ENCODE results near the gene ALOX12B.
"Not testable (repeated sequence)": the region's sequence is repeated elsewhere in the genome, so short reads cannot be mapped to it uniquely, and the experiment has no call there.

Gene ALOX12B

DNA sequence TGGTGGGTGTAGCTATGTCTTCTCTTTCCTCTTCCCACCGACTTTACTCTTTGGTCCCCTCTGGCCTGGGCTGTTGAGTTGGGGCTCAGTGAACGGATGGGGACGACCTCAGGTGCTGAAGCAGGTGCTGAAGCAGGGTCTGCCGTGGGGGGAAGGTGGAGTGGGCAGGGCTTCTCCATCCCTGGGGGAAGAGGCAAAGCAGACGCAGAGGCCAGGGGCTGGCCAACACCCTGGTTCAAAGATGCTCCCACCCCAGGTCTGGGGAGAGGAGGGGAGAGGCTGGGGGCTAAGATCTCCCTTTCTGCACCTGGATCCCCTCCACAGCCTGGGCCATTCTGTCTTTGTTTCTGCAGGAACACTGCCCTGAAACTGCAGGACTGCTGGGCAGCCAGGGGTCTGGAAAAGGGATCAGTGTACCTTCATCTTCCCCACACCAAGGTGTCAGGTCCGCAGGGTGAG, 22.9 kb downstream of the ALOX12B start:
- no peak for DNase-seq (ENCODE audit: low spot score)

DNA sequence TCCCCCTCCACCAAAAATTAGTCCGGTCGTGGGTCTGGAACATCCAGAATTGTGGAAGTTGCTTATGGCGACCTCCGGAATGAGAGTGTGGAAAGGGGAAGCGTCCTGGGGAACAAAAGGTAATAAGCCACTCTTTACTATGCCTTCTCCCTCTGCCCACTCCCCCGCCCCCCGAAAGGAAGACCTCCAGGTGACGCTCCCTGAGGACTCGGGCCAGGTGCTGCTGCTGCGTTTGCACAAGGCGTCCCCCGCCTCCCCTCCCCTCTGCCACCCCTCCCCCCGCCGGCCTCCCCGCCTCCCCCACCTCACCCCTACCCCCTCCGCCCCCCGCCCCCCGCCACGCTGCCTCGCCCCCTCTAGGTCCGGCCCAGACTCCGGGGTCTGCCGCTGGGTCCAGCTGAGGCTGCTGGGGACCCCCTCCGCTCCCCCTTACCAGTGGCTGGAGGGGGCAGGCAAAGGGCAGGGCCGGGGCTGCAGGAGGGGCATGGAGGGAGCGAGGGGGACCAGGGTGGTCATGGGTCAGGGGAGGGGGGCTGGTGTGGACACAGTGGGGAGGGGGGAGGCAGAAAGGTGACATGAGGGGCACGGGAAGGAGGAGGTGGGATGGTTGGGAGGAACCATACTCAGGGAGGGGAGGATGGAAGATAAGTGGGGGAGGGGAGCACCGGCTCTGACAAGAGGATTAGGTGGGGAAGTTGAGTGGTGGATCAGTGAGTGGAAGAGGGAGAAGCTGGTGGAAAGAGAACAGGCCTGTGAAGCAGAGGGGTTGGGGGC, 23.6 kb downstream of the ALOX12B start:
- DNase-seq (ENCODE audit: low spot score) = no peak

DNA sequence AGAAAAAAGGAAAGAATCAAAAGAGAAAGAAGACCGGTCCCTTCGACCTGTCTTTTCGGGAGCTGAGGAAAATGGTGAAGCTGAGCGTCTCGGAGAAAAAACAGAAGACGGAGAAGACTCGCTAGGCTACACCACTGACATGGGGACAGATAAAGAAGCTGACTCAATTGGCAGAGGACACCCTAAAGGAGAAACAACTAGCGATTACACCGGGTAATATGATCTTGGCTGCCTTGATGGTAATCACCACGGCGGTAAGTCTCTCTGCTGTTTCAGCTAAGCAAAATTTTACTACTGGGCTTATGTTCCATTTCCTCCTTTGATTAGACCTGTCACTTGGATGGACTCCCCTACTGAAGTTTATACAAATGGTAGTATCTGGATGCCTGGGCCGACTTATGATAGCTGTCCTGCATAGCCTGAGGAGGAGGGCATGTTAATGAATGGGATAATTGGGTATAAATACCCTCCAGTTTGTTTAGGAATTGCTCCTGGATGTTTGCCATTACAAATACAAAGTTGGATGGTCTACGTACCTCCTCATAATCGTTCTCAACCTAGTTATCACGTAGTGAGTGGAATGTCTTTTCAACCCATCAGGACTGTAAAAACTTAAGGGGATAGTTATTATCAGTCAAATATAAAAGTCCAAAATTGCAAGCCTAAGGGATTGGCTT, 24.6 kb downstream of the ALOX12B start:
- no peak for DNase-seq (ENCODE audit: low spot score)

DNA sequence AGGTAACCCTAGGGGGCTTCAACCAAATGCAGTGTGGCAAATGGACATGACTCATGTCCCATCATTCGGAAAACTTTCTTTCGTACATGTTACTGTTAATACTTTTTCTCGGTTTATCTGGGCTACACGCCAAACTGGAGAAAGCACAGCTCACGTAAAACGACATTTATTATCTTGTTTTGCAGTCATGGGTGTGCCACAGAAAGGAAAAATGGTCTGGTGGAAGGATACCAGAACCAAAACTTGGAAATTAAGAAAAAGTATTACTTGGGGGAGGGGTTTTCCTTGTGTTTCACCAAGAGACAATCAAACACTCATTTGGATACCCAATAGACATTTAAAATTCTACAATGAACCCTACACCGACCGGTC, 25.1 kb downstream of the ALOX12B start:
- no peak for DNase-seq (ENCODE audit: low spot score)

DNA sequence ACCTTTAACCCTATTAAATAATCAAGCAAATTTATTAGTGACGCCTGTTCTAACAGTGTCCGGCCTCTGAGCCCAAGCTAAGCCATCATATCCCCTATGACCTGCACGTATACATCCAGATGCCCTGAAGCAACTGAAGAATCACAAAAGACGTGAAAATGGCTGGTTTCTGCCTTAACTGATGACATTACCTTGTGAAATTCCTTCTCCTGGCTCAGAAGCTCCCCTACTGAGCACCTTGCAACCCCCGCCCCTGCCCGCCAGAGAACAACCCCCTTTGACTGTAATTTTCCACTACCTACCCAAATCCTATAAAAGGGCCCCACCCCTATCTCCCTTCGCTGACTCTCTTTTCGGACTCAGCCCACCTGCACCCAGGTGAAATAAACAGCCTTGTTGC, 25.7 kb downstream of the ALOX12B start:
- not testable (repeated sequence) for DNase-seq (ENCODE audit: low spot score)

DNA sequence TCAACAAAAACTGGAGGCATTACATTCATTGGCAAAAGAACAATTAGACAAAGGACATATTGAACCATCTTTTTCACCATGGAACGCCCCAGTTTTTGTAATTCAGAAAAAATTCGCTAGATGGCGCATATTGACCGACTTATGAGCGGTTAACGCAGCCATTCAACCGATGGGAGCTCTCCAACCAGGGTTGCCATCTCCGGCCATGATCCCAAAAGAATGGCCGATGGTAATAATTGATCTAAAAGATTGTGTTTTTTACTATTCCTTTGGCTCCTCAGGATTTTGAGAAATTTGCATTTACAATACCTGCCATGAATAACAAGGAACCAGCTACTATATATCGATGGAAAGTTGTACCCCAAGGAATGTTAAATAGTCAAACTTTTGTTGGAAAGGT, 27.2 kb downstream of the ALOX12B start:
- DNase-seq (ENCODE audit: low spot score) = peak; percentile 86

DNA sequence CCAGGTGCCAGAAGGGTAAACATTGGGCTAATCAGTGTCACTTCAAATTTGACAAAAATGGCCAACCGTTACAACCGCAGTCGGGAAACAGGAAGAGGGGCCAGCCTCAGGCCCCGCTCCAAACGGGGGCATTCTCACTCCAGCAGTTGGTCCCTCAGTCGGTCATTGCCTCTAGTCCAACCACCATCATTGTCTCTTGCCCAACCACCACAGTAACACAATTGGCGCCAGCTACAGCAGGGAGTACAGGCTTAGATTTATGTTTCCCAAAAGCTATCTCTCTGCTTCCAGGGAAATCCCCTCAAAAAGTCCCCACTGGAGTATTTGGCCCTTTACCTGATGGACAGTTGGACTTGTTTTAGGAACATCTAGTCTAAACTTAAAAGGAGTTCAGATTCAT, 28.4 kb downstream of the ALOX12B start:
- no peak for DNase-seq (ENCODE audit: low spot score)

DNA sequence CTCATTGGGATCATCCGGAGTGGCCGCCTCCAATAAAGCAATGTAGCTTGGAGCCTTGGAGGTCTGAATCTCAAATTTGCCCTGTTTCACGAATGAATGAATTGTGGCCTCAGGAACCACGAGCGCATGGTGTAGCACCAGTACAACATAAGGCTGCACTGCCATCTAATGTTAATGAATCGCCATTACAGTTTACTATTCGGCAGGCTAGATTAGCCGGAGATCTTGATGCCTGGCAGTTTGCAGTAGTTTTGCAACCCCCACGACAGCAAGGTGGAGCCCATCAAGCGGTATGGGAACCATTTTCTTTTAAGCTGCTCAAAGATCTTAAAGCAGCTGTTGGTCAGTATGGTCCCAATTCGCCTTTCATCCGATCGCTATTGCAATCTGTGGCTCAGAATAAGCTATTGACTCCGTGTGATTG, 29.8 kb downstream of the ALOX12B start:
- DNase-seq (ENCODE audit: low spot score) = peak; percentile 79

DNA sequence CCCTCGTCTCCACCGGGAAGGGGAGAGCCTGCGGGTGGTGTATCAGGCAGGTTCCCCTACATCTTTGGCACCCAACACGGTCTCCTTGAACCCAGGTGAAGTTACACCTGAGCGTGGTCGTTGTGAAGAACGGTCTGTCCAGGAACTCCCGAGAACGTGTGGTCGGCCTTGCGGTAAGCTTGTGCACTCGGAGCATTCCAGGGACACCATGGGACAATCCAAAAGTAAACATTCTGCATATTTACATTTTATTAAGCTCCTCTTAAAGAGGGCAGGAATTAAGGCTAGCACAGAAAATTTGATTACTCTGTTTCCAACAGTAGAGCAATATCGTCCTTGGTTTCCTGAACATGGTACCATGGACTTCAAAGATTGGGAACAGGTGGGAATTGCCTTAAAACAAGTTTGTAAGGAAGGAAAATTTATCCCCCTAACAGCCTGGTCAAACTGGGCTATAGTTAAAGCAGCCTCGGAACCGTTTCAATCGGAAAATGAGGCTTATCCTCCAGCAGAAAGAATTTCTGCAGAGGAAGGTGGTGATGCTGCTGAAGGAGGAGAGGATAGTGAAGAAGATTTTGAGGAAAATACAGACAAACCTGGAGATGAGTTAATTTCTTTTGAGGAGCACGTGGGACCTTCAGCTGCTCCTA, 30.4 kb downstream of the ALOX12B start:
- no peak for DNase-seq (ENCODE audit: low spot score)

DNA sequence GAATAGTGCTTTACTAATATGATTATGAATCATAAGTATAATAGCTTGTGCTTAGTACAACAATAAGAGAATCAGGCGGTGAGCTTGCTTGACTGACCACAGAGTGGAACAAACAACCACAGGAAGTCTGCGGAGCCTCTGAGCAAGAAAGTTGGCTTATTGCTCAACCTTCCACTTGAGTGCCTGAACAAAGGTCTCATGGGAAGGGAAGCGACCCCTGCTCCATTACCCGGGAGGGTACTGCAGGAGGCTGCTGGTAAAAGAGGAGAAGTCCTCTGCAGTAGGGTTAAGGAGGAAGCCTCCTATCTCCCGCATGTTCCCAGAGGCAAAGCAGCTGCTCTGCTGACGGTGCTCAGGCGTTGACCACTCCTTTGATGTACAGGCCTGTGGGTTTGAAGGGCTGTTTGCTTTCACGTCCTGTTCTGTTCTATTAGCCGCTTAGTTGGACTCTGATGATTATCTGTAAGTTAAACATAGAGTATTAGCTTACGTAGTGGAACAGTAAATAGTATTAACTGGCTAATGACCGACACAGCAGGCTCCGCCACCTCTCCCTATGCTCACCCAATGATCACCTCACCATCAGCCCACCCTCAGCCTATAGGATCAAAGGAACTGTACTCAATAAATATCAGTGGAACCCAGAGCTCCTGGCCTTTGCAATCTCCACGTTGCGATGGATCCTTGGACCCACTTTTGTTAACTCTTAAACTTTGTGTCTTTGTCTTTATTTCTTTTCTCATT, 31.1 kb downstream of the ALOX12B start:
- peak; percentile 15 for DNase-seq (ENCODE audit: low spot score)

DNA sequence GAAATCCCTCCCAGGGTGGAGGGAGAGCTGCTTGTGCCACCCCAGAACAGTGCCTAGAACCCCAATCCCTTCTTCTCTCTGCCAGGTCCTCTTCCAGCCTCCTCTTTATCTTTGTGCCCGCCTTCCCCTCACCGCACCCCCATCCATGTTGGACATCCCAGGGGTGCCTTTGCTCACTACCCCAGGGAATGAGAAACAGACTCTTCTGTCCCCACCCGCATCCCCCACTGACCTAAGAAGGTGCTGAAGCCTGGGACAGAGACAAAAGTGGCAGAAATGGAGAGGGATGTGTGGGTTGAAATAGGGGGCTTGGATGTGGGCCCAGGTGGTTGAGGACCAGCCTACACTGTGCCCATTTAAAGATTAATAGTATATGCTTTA, 31.7 kb downstream of the ALOX12B start:
- no peak for DNase-seq (ENCODE audit: low spot score)

DNA sequence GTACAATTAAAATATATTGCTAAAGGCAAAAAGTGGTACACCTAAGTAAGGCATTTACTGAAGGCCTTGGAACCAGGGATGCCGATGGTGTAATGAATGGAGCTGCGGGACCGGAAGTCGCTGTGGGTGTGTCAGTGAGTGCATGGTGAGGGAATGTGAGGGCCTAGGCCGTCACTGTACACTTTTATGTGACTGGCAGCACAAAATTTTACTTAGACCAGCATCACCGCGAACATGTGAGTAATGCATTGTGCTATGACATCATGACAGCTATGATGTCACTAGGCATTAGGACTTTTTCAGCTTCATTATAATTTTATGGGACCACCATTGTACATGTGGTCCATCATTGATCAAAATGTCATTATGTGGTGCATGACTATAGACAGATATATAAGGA, 33.9 kb downstream of the ALOX12B start:
- DNase-seq (ENCODE audit: low spot score) = no peak

DNA sequence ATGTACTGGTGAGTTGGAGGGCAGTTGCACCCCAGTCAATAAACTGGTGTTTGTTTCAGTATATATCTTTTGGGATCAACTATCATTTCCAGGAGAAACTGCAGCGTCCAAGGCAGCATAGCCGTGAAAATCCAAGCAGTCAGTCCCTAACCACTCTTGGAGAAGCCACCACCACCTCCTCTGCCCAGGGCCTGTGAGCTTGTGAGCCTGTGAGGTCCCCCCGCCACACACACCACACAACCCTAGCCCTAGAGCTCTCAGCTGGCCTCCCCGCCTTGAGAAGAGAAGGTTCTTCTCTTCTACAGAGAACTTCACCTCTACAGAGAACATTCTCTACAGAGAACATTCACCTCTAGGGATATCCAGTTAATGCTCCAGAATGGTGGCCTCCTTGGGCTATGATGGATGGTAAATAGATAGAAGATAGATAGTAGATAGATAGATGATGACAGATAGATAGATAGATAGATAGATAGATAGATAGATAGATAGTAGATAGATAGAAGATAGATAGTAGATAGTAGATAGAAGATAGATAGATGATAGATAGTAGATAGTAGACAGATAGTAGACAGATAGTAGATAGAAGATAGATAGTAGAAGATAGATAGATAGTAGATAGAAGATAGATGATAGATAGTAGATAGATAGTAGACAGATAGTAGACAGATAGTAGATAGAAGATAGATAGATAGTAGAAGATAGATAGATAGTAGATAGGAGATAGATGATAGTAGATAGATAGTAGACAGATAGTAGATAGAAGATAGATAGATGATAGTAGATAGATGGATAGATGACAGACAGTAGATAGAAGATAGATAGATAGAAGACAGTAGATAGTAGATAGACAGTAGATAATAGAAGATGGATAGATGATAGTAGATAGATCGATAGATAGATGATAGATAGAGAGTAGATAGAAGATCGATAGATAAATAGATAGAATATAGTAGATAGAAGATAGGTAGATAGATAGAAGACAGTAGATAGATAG, 35.0 kb downstream of the ALOX12B start:
- DNase-seq (ENCODE audit: low spot score) = no peak

DNA sequence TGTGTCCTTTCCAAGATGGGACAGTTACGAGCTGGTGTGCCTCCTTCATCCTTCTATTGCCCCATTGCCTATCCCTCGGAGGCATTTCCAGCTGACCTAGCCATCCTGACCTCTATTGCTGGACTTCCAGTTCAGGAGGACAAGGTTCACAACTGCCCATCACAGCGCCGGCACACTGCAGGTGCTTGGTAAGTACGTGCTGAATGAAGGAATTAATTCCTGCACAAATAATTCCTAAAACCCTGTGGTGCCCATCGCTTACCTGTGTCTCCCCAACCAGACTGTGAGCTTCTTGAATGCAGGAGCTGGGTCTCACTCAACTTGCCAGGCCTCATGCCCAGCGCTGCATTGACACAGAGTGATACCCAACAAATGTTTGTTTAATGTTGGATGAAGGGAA, 35.7 kb downstream of the ALOX12B start:
- no peak for DNase-seq (ENCODE audit: low spot score)

DNA sequence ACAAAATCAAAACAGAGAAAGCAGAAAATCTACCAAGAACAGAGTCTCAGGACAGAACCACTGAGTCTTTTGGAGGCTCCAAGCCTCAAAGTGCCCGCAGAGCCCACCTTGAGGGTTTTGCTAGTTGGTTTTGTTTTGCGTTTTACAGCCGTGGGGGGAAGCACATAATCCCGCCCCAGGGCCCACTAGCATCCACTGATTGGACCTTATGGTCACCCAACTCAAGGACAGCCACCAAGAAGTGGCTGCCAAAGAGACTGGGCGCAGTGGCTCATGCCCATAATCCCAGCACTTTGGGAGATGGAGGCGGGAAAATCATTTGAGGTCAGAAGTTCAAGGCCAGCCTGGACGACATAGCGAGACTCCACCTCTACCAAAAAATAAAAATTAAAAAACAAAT, 38.8 kb downstream of the ALOX12B start:
- DNase-seq (ENCODE audit: low spot score) = no peak

DNA sequence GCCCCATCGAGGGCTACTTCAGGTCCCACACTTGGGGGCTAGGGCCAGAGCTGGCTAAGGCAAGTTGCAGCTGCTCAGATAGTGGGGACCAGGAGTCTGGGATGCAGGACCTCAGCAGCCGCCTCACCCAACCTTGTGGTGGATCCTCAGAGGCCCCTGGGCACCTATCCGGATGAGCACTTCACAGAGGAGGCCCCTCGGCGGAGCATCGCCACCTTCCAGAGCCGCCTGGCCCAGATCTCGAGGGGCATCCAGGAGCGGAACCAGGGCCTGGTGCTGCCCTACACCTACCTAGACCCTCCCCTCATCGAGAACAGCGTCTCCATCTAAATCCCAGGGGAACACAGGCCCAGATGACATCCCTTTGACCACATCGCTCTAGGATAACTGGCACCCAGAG, 39.3 kb downstream of the ALOX12B start:
- no peak for DNase-seq (ENCODE audit: low spot score)

DNA sequence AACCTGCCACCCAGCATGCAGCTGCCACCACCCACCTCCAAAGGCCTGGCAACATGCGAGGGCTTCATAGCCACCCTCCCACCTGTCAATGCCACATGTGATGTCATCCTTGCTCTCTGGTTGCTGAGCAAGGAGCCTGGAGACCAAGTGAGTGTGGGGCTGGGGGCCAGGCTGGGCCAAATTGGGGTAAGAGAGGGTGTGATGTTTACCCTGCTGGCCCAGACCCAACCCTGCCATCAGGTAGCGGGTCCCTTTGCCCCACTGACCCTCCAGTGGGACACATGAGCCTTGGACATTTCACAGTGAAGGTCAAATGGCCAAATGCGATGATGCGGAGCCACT, 39.8 kb downstream of the ALOX12B start:
- no peak for DNase-seq (ENCODE audit: low spot score)

DNA sequence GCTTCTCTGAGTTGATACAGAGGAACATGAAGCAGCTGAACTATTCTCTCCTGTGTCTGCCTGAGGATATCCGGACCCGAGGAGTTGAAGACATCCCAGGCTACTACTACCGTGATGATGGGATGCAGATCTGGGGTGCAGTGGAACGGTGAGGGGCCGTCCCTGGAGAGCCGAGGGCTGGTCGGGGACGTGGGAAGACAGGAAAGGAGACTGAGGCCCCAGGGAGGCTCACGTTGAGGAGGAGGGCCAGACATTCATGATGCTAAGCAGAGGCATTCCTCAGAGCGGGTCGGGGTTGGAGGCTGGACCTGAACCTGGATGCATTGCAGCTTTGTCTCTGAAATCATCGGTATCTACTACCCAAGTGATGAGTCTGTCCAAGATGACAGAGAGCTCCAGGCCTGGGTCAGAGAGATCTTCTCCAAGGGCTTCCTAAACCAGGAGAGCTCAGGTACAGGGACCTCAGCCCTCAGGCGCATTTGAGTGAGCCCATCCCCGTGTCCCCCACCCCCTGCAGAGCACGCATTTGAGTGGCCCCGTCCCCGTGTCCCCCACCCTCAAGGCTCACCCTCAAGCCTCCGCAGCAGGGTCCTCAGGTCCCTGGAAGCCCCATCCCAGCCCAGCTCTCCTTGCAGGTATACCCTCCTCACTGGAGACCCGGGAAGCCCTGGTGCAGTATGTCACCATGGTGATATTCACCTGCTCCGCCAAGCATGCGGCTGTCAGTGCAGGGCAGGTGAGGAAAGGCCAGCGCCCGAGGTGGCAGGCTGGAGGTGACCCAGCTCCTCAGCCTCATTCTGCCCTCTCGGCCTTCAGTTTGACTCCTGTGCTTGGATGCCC, 40.4 kb downstream of the ALOX12B start:
- DNase-seq (ENCODE audit: low spot score) = no peak

DNA sequence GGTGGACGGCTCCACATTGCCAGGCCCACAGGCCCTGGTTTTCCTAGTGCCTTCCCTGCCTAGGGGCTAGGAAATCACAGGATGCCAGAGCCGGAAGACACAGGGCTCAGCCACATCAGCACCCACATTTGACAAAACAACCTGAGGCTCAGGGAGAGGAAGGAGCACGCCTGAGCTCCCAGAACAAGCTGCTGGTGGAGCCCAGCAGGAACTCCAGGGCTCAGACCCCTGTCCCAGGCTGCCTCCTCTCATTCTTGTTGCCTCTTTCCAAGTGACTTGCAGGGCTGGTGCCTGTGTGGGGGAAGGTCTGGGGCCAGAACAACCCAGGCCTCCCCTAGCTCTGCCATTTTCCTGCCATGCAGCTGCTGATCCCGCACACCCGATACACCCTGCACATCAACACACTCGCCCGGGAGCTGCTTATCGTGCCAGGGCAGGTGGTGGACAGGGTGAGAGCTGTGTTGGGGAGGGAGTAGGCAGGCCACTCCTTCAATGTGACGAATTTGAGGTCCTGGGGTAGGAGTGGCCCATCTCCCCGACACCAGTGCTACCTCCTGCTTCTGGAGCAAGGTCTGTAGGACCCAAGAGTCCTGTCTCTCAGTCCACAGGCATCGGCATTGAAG, 41.1 kb downstream of the ALOX12B start:
- DNase-seq (ENCODE audit: low spot score) = no peak
